HepG2 (cell line): ENCODE data around the gene AFTPH. TPM values are rescaled to one million over a fixed set of nuclear protein-coding genes. Genes with fewer than 3 reads are reported as not detected.

Experiments used
- FOXC1 ChIP-seq: sonication (generic); formaldehyde crosslinking; IDR thresholded peaks from 2 replicates; pipeline ENCODE4 v1.8.0; 2022; ENCODE audit warnings: mild to moderate bottlenecking, missing genetic modification reagents, borderline replicate concordance
- GPN1 ChIP-seq: sonication (generic); formaldehyde crosslinking; IDR thresholded peaks from 2 replicates; pipeline ENCODE4 v1.5.1; 2020; ENCODE audit warnings: missing genetic modification reagents, borderline replicate concordance
- HNRNPK ChIP-seq: fragments of 200-400 bp; formaldehyde crosslinking; IDR thresholded peaks from 2 replicates; pipeline ENCODE4 v1.6.1; 2018; ENCODE audit warnings: low read length, low read depth, moderate library complexity, mild to moderate bottlenecking; ENCODE audit not compliant: poor library complexity, severe bottlenecking
- KLF13 ChIP-seq: sonication (generic); formaldehyde crosslinking; IDR thresholded peaks from 2 replicates; pipeline ENCODE4 v1.4.0; 2020; ENCODE audit warnings: mild to moderate bottlenecking, missing genetic modification reagents
- LRRFIP1 ChIP-seq: sonication (generic); formaldehyde crosslinking; conservative IDR thresholded peaks from 2 replicates; pipeline ENCODE4 v1.4.0; 2020; ENCODE audit warnings: missing genetic modification reagents
- MAX ChIP-seq: IDR thresholded peaks from 2 replicates; pipeline ENCODE4 v1.6.1; 2012; ENCODE audit warnings: inconsistent platforms
- MEIS2 ChIP-seq: sonication (generic); formaldehyde crosslinking; IDR thresholded peaks from 2 replicates; pipeline ENCODE4 v1.9.0; 2021; ENCODE audit warnings: mild to moderate bottlenecking, missing genetic modification reagents
- NCOA2 ChIP-seq: sonication (generic); formaldehyde crosslinking; IDR thresholded peaks from 2 replicates; pipeline ENCODE4 v1.8.0; 2022; ENCODE audit warnings: inconsistent platforms
- PRPF4 ChIP-seq: fragments of 200-400 bp; formaldehyde crosslinking; IDR thresholded peaks from 2 replicates; pipeline ENCODE4 v1.6.1; 2016; ENCODE audit warnings: low read length, low read depth; ENCODE audit not compliant: poor library complexity, severe bottlenecking
- RFX5 ChIP-seq: IDR thresholded peaks from 2 replicates; pipeline ENCODE4 v1.6.1; 2011; ENCODE audit warnings: low read depth, low read length, improper control_type of control experiment
- SNRNP70 ChIP-seq: fragments of 200-400 bp; formaldehyde crosslinking; IDR thresholded peaks from 2 replicates; pipeline ENCODE4 v1.6.1; 2017; ENCODE audit warnings: mild to moderate bottlenecking, low read depth, low read length, moderate library complexity
- ZMYM3 ChIP-seq: sonication (generic); formaldehyde crosslinking; IDR thresholded peaks from 2 replicates; pipeline ENCODE4 v1.5.1; 2020; ENCODE audit warnings: mild to moderate bottlenecking, missing genetic modification reagents
- ZNF121 ChIP-seq: sonication (generic); formaldehyde crosslinking; IDR thresholded peaks from 2 replicates; pipeline ENCODE4 v1.5.0; 2020; ENCODE audit warnings: mild to moderate bottlenecking, missing genetic modification reagents
- ZNF253 ChIP-seq: sonication (generic); formaldehyde crosslinking; IDR thresholded peaks from 2 replicates; pipeline ENCODE4 v1.8.0; 2022; ENCODE audit warnings: mild to moderate bottlenecking, missing genetic modification reagents, borderline replicate concordance
- ZNF446 ChIP-seq: sonication (generic); formaldehyde crosslinking; IDR thresholded peaks from 2 replicates; pipeline ENCODE4 v1.5.0; 2020; ENCODE audit warnings: mild to moderate bottlenecking, missing genetic modification reagents
- ZNF530 ChIP-seq: sonication (generic); formaldehyde crosslinking; IDR thresholded peaks from 2 replicates; pipeline ENCODE4 v1.5.0; 2020; ENCODE audit warnings: low read depth, mild to moderate bottlenecking, missing genetic modification reagents
- ZNF547 ChIP-seq: sonication (generic); formaldehyde crosslinking; IDR thresholded peaks from 2 replicates; pipeline ENCODE4 v1.5.1; 2020; ENCODE audit warnings: mild to moderate bottlenecking, missing genetic modification reagents
- ZNF562 ChIP-seq: sonication (generic); formaldehyde crosslinking; IDR thresholded peaks from 2 replicates; pipeline ENCODE4 v1.8.0; 2022; ENCODE audit warnings: missing genetic modification reagents, borderline replicate concordance
- ZNF598 ChIP-seq: sonication (generic); formaldehyde crosslinking; IDR thresholded peaks from 2 replicates; pipeline ENCODE4 v1.5.1; 2020; ENCODE audit warnings: mild to moderate bottlenecking, missing genetic modification reagents, borderline replicate concordance
- ZNF749 ChIP-seq: sonication (generic); formaldehyde crosslinking; IDR thresholded peaks from 2 replicates; pipeline ENCODE4 v1.8.0; 2022; ENCODE audit warnings: mild to moderate bottlenecking, missing genetic modification reagents, moderate library complexity, borderline replicate concordance
- ZSCAN22 ChIP-seq: sonication (generic); formaldehyde crosslinking; IDR thresholded peaks from 2 replicates; pipeline ENCODE4 v1.4.0; 2020; ENCODE audit warnings: mild to moderate bottlenecking, missing genetic modification reagents
- polyA plus RNA-seq, 8 experiments: library from polyadenylated mRNA; depleted of rRNA in 3 of 8; stranded (reverse) in 7 of 8; unstranded in 1 of 8; fragments of >200 nt; fragmentation: Illumina TruSeq in 4 of 8; extraction: Trizol in 4 of 8; gene quantifications; 2 replicates each; pipeline versions ENCODE4 v1.2.1 to v1.2.3, GENCODE V29; 2011 to 2016; ENCODE audit warnings: low read depth in 4 of 8, missing spikeins in 1 of 8, mixed read lengths in 1 of 8; ENCODE audit not compliant: insufficient read depth in 1 of 8
- total RNA-seq, 5 experiments: library from RNA; depleted of rRNA; stranded (reverse); fragments of >200 nt; fragmentation: Illumina TruSeq; extraction: Trizol; gene quantifications; 2 replicates each; pipeline ENCODE4 v1.2.3, GENCODE V29; 2016; ENCODE audit warnings: low read depth in 1 of 5
- TF ChIP-seq, protein P1 (sequence below): sonication (generic); formaldehyde crosslinking; IDR thresholded peaks from 2 replicates; pipeline ENCODE4 v1.8.0; 2022; ENCODE audit warnings: missing genetic modification reagents, low read depth, mild to moderate bottlenecking, borderline replicate concordance
- TF ChIP-seq, protein P2 (sequence below): sonication (generic); formaldehyde crosslinking; IDR thresholded peaks from 2 replicates; pipeline ENCODE4 v1.5.0; 2020; ENCODE audit warnings: missing genetic modification reagents
- TF ChIP-seq, protein P3 (sequence below): sonication (generic); formaldehyde crosslinking; IDR thresholded peaks from 2 replicates; pipeline ENCODE4 v1.4.0; 2020; ENCODE audit warnings: missing genetic modification reagents, mild to moderate bottlenecking, borderline replicate concordance

AFTPH gene
- total and polyA plus RNA-seq, 2 of the 13 experiments (the other 11 are each of a cell fraction or from before 2014, with no cell fraction given): 27.5 to 36.8 TPM

GRCh38 chr2:64524604-64525316 lies 632 bp downstream of the AFTPH start (continued):
- TF ChIP-seq LRRFIP1 (no peak), GPN1 (CRISPR knock-in tag) (no peak), SNRNP70 (no peak), ZNF547 (peak; percentile 81; the same call in 1 of the 2 replicates), RFX5 (no peak), ZMYM3 (CRISPR knock-in tag) (no peak), FOXC1 (CRISPR knock-in tag) (peak; percentile 75), MAX (no peak), ZSCAN22 (CRISPR knock-in tag) (no peak), PRPF4 (no peak), ZNF598 (CRISPR knock-in tag) (no peak), KLF13 (CRISPR knock-in tag) (no peak), ZNF253 (CRISPR knock-in tag) (no peak), ZNF446 (no peak; the same call in 1 of the 2 replicates), ZNF562 (no peak), MEIS2 (CRISPR knock-in tag) (peak; percentile 54; the same call in 1 of the 2 replicates), NCOA2 (no peak; the same call in 1 of the 2 replicates), HNRNPK (no peak), ZNF530 (CRISPR knock-in tag) (0 out of 2 replicates have a peak, but pooled peaks have one; percentile 40), ZNF749 (CRISPR knock-in tag) (no peak), ZNF121 (CRISPR knock-in tag) (peak; percentile 32; the same call in 1 of the 2 replicates)
- TF ChIP-seq, protein P1, sequence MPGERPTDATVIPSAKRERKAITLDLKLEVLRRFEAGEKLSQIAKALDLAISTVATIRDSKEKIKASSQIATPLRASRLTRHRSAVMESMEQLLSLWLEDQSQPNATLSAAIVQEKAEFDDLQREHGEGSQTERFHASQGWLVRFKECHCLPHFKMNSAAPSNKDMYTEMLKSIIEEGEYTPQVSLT (CRISPR knock-in tag): peak; percentile 11; the same call in 1 of the 2 replicates
- TF ChIP-seq, protein P2, sequence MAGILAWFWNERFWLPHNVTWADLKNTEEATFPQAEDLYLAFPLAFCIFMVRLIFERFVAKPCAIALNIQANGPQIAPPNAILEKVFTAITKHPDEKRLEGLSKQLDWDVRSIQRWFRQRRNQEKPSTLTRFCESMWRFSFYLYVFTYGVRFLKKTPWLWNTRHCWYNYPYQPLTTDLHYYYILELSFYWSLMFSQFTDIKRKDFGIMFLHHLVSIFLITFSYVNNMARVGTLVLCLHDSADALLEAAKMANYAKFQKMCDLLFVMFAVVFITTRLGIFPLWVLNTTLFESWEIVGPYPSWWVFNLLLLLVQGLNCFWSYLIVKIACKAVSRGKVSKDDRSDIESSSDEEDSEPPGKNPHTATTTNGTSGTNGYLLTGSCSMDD: no peak
- TF ChIP-seq, protein P3, sequence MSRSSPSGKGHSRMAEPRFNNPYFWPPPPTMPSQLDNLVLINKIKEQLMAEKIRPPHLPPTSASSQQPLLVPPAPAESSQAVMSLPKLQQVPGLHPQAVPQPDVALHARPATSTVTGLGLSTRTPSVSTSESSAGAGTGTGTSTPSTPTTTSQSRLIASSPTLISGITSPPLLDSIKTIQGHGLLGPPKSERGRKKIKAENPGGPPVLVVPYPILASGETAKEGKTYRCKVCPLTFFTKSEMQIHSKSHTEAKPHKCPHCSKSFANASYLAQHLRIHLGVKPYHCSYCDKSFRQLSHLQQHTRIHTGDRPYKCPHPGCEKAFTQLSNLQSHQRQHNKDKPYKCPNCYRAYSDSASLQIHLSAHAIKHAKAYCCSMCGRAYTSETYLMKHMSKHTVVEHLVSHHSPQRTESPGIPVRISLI (CRISPR knock-in tag): no peak
